NB4 (cell line): ENCODE data around the gene ZFP37.
"Not testable (repeated sequence)": the region's sequence is repeated elsewhere in the genome, so short reads cannot be mapped to it uniquely, and the experiment has no call there.

Source experiments
- CTCF ChIP-seq: IDR thresholded peaks from one replicate; pipeline ENCODE4 v1.5.1; 2012; ENCODE audit warnings: low read depth, low read length
- MYC ChIP-seq: IDR thresholded peaks from 2 replicates; pipeline ENCODE4 v1.6.1; 2011; ENCODE audit warnings: low read depth, low read length
- POLR2A ChIP-seq: IDR thresholded peaks from 2 replicates; pipeline ENCODE4 v1.6.1; 2011; ENCODE audit warnings: mild to moderate bottlenecking; ENCODE audit not compliant: insufficient read length; ENCODE audit errors: extremely low read depth

GRCh38 chr9:113089143-113089505 lies 32.6 kb upstream of the ZFP37 start:
- TF ChIP-seq CTCF, MYC, POLR2A: not testable (repeated sequence)
